Measurements from ENCODE around the gene AACS. TPM values are rescaled to one million over a fixed set of nuclear protein-coding genes. Genes with fewer than 3 reads are reported as not detected.

Gene AACS
- total RNA-seq, 1 donor from 2014 or later, result 29.7 TPM

DNA sequence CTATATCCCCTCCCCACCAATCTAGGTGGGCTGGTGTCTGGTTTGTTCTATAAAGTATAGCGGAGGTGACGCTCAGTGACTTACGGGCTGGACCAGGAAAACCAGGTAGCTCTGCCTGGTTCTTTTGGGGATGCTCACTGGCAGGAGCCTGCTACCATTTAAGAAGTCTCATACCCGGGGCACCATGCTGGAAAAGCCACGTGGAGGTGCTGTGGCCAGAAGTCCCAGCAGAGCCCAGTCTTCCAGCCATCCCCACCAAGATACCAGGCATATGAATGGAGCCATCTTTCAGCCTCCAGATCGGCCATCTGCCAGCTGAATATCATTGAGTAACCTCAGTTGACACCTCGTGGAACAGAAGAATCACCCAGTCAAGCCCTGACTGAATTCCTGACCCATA is 87.2 kb downstream of the AACS start:
- no peak for DNase-seq

DNA sequence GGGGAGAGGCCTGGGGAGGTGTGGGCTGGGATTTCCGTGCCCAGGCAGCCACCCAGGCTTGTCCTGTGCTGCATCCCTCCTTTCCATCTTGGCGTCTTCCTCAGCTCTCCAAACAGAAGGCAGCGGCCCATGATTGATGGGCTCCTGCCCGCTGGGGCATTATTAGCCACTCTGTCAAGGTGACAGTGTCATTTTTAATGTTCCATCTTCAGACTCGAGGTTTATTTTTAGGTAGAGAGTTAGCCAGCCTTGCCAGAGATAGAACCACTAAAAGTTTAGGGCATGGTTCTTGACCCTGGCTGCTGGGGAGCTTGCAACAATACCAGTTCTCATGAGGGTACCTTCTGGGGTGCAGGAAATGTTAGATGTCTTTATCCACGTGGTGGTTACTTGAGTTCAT is 90.1 kb downstream of the AACS start:
- no peak for DNase-seq

DNA sequence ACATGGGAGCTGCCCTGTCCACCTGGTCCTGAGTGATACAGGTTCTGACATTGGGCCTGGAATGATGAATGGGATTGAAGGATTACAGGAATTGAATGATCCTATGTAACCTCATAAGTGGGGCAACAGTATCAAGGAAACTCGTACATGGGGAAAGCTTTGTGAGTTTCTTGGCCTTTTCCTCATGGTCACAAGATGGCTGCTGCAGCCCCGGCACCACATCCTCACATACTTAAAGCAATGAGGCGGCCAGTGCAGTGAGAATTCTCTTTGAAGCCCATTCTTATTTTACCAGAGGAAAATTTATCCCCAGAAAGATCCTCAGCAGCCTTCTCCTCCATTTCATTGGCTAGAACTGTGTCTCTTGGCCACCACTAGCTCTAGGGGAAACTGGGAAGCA is 91.9 kb downstream of the AACS start:
- DNase-seq, result no peak

DNA sequence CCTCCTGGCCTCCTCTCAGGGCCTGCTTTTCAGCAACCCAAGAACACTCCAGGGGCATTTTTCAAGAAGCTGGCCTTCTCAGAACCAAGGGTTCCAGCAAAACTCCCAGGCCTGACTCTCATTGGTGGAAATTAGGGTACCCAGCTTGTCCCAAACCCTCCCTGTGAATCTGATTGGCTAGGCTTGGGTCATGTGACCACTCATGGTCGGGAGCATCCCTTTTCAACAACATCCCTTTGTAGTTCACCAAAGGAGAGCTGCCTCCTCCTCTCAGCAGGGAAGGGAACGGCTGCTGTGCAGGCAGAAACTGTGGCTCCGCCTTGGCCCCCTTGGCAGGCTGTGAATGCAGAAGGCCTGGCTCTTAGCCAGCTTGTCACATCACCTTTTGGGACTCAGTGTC is 94.5 kb downstream of the AACS start:
- DNase-seq, result no peak

DNA sequence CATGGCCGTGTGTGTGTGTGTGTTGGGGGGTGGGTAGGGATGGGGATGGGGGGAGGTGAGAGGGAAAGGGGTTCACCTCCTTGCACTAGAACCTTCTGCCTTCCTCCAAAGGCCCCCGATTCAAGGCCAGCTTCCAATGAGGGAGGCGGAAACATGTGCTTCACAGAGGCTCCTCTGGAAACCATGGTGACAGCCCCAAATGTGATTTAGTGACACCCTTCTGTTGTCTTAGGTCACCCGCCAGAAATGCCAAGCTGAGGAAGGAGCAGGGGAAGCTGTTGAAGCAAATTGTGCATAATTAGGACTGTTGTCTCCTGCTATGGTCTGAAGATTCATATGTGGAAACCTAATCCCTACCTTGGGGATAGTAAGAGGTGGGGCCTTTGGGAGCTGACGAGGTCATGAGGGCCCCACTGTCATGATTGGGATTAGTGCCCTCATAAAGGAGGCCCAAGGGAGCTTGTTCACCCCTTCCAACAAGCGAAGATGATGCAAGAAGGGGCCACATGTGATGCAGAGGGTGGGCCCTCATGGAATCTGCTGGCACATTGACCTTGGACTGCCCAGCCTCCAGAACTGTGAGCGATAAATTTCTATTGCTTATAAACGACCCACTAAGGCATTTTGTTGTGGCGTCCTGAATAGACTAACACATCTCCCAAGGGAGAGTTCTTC is 95.2 kb downstream of the AACS start:
- peak; percentile 62 for DNase-seq

DNA sequence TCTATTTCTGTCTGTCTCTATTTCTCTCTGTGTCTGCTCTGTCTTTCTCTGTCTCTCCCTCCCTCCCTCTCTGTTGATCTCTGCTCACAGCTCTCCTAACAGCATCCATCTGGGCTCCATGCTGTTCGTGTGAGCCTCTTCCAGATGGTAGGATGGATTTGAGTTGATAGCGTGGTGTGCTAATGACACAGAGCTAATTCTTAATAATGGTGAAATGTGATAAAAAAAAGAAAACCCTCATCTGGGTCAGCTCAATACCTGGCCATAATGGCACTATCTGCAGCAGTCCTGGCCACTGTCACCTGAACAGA is 96.4 kb downstream of the AACS start:
- DNase-seq, result peak; percentile 53

DNA sequence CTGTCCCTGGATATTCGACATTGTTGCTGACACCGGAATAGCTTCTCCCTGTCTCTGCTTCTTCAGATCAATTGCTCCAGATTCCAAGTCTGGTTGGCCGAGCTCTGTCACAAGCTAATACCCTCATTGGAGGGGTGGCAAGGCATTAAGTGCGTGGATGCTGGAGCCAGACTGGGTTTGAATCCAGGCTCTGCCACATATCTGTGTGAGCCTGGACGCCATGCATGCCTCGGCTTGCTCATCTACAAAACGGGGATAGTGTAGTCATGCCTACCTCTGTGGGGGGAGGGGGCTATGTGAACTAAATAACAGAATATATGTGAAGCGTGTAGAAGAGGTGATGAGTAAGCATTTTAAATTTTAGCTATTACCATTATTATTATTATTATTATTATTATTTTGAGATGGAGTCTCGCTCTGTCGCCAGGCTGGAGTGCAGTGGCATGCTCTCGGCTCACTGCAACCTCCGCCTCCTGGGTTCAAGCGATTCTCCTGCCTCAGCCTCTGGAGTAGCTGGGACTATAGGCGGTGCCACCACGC is 97.3 kb downstream of the AACS start:
- no peak for DNase-seq

DNA sequence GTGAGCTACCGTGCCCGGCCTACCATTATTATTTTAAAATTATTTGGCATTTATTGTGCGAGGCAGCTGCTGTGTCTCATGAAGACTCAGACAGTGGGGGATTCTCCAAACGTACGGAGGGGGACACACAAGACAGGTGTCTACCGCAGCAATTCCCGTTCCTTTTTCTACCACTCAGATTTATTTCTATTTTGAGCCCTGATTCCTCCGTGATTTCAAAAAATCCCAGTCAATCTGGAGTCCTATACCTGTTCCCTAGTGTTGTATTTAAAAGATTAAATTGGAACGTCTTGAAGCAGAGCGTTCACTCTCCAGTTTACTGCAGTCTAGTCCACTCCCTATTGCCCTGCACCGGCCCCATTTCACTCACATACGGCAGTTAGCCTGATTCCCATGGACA is 97.9 kb downstream of the AACS start:
- no peak for DNase-seq

DNA sequence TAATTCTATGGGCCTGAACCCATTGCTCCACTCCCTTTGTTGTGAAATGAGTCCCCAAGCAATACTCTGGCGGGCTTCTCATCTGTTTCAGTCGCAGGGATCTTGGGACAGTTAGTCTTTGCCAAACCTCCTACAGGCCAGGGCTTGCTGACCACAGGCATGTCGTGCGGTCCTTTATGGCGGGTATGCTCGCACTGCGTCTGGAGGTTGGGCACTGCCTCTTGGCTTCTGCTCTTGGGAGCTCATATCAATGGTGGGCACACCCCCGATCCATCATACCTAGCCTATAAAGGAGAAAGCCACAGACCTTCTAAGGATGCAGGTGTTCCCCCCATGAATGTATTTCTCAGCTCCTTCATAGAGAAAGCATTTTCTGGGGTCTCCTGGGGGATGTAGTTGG is 99.3 kb downstream of the AACS start:
- DNase-seq, result no peak

DNA sequence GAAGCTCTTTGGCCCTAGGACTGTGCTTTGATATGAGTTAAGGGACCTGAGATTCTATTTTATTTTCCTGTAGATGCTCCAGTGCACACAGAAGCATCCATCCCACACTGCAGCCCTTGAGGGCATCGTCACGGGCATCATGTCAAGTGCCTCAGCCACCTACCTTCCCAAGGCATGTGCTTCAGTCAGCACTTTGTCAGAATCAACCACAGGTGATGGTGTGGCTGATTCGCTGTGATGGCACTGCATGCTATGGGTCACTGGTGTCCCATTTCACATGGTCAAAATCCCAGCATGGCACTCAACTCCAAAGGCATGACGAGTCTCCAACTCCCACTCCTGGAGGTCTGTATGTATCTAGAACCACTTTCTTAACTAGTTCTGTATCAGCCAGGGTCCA is 100.8 kb downstream of the AACS start:
- DNase-seq, result no peak

DNA sequence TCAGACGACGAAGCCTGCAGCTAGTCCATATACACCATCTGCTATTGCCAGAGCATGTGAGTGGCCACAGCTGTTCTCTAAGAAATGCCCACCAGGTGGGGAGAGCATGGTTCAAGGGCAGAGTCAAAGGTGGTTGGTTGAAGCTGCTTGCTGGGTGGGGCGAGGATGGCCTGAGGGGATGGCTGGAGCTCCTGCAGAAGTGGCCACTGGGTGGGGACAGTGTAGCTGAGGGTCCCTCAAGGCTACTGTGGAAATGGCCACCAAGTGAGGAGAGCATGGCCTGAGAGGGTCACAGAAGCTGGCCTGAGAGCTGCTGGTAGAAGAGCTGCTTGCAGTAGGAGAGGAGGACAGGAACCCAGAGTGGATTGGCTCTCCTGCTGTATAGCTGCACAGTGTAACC is 102.4 kb downstream of the AACS start:
- no peak for DNase-seq

DNA sequence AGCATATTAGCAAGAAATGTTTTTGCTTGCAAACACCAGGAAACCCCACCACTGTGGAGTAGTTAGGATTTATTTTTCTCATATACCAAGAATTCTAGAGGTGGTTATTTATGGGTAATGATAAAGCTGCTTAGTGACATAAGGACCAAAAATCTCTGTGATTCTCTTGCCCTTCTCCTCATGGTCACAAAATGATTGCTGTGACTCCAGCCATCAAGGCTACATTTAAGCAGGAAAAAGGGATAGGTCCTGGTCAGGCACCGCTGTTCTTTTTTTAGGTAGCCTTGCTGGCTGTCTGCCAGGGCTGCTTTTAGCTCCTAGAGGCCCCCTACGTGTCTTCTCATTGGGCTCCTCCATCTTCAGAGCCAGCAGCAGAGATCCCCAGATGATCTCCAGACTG is 104.2 kb downstream of the AACS start:
- DNase-seq, result no peak

DNA sequence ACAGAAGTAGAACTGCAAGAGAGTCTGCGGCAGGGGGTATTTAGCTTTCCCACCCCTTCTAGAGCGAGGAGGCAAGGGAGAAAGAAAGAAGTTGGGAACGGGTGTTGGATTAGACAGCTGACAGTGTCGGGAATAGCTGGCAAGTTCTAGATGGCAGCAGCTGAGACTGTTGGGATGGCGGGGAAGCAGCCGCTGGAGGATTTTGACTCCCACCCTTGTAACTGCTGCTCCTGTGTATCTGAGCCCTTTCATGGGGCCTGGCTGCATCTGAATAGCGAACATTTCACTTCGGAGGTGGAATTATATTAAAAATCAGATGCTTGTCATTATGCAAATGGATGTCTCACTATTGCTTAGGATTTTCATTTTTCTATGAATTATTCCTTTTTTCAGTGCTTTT is 104.6 kb downstream of the AACS start:
- no peak for DNase-seq

DNA sequence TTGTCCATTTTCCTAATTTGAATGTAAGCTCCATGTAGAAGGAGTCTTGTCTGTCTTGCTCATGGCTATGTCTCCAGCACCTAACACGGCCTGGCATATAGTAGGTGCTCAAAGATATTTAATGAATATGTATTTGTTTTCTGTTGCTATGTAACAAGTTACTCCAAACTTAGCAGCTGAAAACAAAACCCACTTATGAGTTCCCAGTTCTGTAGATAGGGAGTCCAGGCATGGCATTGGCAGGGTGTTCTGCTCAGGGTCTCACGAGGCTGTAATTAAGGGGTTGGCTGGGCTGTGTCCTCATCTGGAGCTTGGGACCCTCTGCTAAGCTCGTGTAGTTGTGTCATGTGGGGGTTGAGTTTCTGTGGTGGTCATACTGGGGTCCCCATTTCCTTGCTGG is 106.0 kb downstream of the AACS start:
- no peak for DNase-seq

DNA sequence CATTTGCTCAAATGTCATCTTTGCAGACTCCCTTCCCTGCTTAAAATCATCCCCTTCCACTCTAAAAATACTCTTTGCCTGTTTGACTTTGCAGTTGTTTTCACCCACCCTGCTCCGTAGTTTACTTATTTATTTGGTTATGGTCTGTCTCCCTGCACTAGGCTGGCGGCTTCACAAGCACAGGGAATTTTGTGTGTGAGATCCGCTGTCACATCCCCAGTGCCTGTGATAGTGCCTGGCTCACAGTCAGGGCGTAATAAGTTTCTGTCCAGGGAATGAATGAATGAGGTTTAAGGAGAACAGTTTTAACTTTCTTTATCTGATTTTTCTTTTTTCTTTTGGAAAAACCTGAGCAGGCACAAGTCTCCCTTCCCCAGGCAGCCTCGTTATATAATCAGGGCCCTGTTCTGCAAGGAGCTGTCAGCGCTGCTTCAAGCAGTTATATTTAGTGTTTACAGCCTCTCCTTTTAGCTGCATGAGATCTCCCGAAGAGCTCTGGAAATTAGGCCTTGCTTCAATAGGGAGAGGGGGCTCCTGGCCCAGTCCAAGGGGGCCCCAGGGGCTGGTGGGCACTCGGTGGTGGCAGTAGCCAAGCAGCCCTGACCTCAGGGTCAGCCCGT is 107.1 kb downstream of the AACS start:
- DNase-seq, result no peak

DNA sequence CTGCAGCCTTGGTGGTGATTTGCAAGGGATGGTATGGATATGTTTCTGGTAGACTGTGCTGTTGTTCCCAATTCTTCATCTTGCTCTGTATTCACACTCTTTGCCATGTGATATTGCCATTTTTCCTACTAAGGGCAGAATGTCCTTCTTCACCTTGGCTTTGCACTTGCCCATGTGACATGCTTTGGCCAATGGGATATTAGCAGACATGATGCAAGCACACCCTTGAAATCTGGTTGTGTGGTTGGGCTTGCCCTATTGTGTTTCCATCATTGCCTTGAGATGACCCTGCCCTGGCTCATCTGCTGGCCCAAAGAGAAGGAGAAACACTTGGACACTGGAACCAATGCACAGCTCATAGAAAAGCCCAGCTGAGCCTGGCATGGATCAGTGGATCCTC is 110.3 kb downstream of the AACS start:
- DNase-seq, result no peak

DNA sequence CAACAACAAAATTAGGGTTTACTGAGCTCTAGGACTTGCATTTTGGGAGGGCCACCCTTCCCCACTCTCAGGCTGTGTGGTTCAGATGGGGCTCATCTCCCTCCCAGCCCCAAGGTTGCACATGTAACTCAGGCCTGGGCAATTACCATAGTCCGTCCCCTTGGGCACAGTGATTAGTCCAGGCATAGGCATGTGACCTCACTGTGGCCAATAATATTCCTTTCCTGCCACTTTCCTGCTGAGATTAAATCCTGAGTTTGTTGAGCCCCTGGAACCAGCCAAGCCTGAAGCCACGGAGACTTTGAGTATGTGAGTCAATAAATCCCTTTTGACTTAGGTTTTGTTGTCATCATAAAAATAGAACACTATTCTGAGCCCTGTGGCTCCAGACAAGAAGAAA is 113.0 kb downstream of the AACS start:
- DNase-seq, result no peak

DNA sequence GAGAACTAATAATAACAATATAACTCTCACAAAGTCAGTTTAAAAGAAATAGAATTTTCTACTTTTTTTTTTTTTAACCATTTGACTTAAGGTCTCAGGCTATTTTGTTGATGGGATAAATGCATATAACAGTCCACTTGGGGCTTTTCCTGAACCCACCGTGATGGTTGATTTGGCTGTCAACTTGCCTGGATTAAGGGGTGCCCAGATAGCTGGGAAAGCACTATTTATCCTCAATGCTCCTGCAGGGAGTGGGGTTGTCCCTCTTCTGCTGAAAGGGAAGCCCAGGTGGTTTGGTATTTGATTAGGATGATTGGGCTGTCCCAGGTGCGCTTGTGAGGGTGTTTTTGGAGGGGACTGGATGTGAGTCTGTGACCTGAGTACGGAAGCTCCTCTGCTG is 114.9 kb downstream of the AACS start:
- DNase-seq, result no peak

DNA sequence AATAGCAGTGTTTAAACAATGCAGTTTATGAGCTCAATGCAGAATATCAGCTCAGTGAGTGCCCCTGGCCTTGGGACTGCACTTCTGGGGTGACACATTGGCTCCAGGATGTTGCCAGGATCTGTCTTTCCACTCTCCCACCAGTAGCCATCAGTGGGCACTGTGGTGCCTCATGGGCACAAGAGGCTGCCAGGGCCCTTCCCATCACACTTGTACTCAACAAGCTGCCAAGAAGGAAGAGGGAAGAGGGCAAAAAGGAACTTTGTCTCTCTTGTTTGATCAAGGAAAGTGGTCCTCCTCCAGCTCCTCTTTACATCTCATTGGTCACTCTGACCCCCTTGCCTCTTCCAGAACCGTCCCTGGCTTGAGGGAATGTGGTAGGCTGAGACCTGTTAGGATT is 115.9 kb downstream of the AACS start:
- DNase-seq, result no peak

DNA sequence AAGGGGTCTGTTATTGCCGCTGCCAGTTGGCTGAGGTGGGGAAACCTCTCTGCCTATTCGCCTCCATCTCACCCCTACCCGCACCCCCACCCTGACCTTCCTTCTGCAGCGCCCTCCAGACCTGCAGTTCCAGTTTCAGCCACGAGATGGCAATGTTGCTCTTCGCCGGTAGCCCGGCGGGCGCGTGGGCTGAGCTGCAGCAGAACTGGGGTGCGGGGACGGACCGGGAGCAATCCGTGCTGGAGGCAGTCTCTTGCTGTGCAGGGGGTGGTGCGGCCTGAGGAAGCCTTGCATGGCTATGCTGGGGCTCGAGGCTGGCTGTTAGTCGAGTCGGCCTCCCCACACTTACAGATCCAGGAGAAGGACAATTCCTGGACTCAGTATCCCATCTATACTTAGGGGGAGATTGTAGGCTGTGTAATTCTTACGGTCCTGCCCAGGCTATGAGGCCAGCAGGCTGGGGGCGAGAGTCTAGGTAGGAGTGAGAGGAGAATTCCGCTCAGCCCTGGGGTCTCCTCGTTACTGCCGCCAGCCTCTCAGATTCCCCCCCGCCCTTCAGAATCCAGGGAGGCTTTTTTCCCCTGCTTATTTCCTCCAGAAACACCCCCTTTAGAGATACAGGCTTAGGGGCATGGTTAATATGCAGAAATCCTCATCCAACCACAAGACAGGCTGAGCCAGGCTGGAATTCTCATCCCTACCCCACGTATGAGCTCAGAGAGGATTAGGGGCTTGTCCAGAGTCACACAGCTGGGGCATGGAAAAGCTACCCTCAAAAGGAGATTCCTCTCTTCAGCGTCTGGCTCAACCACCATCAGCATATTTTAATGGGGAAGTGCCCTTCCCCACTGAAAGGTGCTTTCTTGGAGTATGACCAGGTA is 118.2 kb downstream of the AACS start:
- DNase-seq, result peak; percentile 50

DNA sequence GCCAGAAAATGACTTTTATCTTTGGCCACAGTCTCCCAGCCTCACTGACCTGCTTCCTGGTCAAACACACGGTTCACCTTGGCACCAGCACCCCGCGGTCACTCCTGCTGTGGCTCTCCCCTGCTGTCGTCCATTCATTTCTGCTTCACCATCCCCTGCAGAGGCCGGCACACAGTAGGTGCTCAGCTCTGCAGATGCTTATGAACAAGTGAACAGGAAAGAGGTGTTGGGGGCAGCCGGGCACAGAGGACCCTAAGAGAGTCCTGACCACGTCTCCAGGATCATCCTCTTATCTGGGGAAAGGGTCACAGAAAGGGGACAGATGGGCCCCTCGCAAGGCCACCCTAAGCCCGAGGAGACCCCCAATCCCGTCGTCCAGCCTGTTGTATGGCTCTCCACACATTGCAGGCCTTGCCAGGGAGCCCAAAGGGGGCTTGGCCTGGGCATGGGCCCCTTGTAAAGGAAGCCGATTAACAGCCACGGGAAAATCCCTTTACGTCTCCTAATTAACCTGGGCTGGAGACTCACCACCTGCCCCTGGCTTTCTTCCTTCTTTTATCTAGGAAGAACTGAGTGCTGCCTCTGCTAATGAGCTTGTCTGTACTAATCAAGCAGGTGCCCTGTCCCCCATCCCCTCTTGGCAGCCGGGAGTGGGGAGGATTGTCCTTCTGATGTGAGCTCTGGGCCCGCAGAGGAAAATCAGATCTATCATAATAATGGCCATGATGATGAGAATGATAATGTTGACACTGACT is 119.2 kb downstream of the AACS start:
- no peak for DNase-seq

DNA sequence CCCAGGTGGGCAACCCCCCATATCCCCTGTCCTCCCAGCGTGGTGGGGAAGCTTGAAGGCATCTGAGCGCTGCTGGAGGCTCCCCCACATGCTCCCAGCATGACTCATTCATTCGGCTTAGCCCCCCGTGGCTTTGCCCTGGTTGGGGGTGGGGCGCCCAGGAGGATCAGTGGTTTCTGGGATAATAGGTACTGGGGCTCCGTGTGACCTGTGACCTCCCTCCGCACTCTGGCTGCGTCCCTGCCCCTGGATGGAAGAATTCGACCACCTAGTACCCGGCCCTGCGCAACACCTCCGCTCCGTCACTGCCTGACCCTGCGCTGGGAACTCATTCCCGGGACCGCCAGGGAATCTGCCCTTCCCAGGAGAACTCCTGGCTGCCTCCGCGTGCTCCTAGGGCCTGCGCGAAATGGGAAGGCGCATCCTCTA is 120.1 kb downstream of the AACS start:
- DNase-seq, result no peak
